Prostate gland (tissue), 2 donors: Measurements from ENCODE around the gene PDE4D. TPM values are rescaled to one million over a fixed set of nuclear protein-coding genes. Genes with fewer than 3 reads are reported as not detected.

Source experiments
- DNase-seq: peaks from one replicate; pipeline ENCODE4 v3.0.0-alpha.2; 2019; ENCODE audit warnings: low spot score
- H3K27ac ChIP-seq, 2 donors: fragments of 200-600 bp; sonication (generic); 2 replicates each; pipeline ENCODE4 v1.5.1; 2017 to 2019
- H3K27me3 ChIP-seq: fragments of 200-600 bp; sonication (generic); replicated peaks from 2 replicates; pipeline ENCODE4 v1.5.1; 2019; ENCODE audit not compliant: insufficient read depth
- H3K36me3 ChIP-seq, 2 donors: fragments of 200-600 bp; sonication (generic); 1 replicate in 1 of 2; 2 replicates in 1 of 2; pipeline versions ENCODE4 v1.5.1 to v1.8.1; 2017 to 2019
- H3K4me1 ChIP-seq: fragments of 200-600 bp; sonication (generic); replicated peaks from 2 replicates; pipeline ENCODE4 v1.5.1; 2019
- H3K4me3 ChIP-seq, 2 donors: fragments of 200-600 bp; sonication (generic); 2 replicates each; pipeline ENCODE4 v1.5.1; 2017 to 2019
- H3K9me3 ChIP-seq: fragments of 200-600 bp; sonication (generic); 2 replicates; pipeline ENCODE4 v1.5.1; 2017
- POLR2A ChIP-seq: fragments of 450-650 bp; IDR thresholded peaks from one replicate; pipeline ENCODE4 v1.6.1; 2016; ENCODE audit warnings: antibody characterized with exemption, mild to moderate bottlenecking
- POLR2AphosphoS5 ChIP-seq: sonication (generic); formaldehyde crosslinking; IDR thresholded peaks from one replicate; pipeline ENCODE4 v1.6.1; 2017; ENCODE audit warnings: antibody characterized with exemption
- WGBS: methylation state at CpG from one replicate; pipeline ENCODE4 v1.1.5; 2018; 5-methylcytosine and 5-hydroxymethylcytosine counted together
- intact Hi-C: fragments of 100-400 bp; cut with DNase I; formaldehyde crosslinking; loops from one replicate; pipeline ENCODE4 v1.14.2; 2022
- total RNA-seq, 2 donors: library from RNA; depleted of rRNA; stranded (reverse); fragments of >200 nt; gene quantifications; one replicate each; pipeline ENCODE4 v1.1.0, GENCODE V29; 2016
- TF ChIP-seq, protein P1 (sequence below), 4 experiments: fragments of 200-600 bp in 2 of 4; fragments of 450-650 bp in 2 of 4; sonication (generic) in 2 of 4; IDR thresholded peaks; 1 replicate in 3 of 4; 2 replicates in 1 of 4; pipeline ENCODE4 v1.5.1; 2016 to 2019; ENCODE audit warnings: antibody characterized with exemption in 4 of 4, mild to moderate bottlenecking in 2 of 4, moderate library complexity in 2 of 4

Gene PDE4D
- total RNA-seq, 2 donors from 2014 or later, result 64.2 to 75.6 TPM

DNA sequence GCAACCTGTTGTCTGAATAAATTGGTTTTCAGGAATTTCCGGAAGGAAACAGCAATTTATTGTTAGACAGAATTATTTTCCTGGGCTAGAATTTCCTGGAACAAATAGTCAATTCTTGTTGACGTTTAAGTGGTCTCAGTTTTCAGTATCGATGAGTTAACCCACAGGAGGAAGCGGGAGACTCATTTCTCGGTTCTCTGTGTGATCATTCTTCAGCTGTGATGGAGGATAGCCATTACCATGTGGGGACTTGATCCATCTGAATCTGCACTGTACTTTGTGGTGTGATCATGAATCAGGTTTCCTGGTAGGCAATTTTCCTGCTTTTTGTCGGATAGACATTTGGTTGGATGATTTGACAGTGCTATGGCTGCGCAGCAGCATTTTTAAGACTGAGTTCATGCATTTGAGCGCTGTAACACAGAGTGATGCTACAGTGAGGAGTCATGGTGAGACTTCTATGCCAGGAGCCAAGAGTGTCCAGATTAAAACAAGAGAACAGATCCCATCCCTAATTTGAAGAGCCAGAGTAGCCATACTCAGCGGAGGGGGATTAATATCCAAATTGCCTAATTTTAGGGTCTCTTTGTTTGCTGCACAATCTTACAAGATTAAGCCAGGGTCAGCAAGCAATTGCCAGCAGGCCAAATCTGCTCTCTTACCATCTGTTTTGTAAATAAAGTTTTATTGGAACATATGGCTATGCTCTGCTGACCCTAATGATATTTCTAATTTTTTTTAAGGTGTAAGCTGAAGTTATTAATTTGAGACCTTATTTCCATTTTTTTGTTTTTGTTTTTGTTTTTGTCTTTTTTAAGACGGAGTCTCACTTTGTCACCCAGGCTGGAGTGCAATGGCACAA is 954.7 kb downstream of the PDE4D start:
- H3K9me3 ChIP-seq, result no peaks in the 10 kb centered on the region
- 90% methylated on average over 10 of the region's 10 CpGs for WGBS
- no peaks in the 10 kb centered on the region for H3K36me3 ChIP-seq
- TF ChIP-seq POLR2A (no peak), POLR2AphosphoS5 (no peak)
- TF ChIP-seq, protein P1, sequence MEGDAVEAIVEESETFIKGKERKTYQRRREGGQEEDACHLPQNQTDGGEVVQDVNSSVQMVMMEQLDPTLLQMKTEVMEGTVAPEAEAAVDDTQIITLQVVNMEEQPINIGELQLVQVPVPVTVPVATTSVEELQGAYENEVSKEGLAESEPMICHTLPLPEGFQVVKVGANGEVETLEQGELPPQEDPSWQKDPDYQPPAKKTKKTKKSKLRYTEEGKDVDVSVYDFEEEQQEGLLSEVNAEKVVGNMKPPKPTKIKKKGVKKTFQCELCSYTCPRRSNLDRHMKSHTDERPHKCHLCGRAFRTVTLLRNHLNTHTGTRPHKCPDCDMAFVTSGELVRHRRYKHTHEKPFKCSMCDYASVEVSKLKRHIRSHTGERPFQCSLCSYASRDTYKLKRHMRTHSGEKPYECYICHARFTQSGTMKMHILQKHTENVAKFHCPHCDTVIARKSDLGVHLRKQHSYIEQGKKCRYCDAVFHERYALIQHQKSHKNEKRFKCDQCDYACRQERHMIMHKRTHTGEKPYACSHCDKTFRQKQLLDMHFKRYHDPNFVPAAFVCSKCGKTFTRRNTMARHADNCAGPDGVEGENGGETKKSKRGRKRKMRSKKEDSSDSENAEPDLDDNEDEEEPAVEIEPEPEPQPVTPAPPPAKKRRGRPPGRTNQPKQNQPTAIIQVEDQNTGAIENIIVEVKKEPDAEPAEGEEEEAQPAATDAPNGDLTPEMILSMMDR (IDR thresholded peaks at IDR 0.05), result no peak
- intact Hi-C loops, result no loop called here
- H3K27ac ChIP-seq, result no peak overlapping the region
- no peaks in the 10 kb centered on the region for H3K4me1 ChIP-seq
- no peak overlapping the region for H3K4me3 ChIP-seq
- H3K27me3 ChIP-seq, result no peaks in the 10 kb centered on the region
- no peak for DNase-seq

DNA sequence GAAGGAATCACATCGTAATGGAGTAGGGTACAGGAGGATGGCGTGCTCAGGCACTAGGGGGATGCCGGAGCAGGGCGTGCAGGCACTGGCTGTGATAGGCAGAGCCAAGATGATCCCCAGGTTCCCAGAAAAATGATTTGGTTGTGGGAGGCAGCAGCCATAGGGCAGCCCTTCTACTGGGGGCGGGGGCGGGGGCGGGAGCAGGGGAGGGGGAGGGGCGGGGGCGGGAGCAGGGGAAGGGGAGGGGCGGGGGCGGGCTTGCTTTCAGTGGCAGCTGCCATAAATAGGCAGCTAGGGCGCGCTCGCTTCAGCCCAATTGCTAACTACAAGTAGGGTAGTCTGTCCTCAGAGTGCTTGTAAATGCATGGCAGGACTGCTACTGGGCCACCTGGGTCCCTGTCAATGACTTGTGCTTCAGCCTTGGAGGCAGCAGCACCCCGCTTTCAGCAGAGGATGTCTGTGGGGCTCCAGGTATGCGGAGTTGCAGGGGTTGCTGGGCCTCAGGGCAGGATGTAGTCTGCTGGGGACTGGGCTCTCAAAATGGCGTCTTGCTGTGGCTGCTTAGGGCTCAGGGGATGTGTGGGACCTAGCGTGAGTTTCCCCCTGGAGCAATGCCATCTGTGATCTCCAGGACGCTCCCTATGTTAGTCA is 956.4 kb downstream of the PDE4D start:
- H3K4me3 ChIP-seq, result no peak overlapping the region
- intact Hi-C loops, result no loop called here
- no peak overlapping the region for H3K27ac ChIP-seq
- no peaks in the 10 kb centered on the region for H3K9me3 ChIP-seq
- WGBS, result 97% methylated on average over 9 of the region's 19 CpGs
- no peaks in the 10 kb centered on the region for H3K36me3 ChIP-seq
- no peaks in the 10 kb centered on the region for H3K27me3 ChIP-seq
- TF ChIP-seq POLR2A (no peak), POLR2AphosphoS5 (no peak)
- TF ChIP-seq, protein P1 (IDR thresholded peaks at IDR 0.05), result no peak
- DNase-seq, result no peak
- no peaks in the 10 kb centered on the region for H3K4me1 ChIP-seq

DNA sequence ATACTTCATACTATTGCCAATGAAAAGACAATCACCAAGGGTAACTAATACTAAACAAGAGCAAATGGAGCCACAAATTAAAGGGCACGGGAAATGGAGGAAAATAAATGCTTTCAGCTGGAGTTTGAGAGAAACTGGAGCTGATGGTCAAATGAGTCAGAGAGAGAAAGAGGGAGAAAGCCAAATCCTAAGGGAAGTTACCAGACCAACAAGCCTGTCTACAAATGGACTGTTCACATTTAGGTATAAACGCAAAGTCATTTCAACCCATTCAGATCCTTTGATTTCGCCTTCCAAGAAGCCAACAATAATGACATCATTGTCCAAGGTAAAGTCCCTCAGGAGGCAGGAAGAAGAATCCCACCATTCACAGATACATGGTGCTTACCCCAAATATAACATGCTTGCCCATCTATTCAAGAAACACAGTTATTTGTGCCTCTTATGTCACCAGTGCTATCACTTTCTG is 958.9 kb downstream of the PDE4D start:
- no peaks in the 10 kb centered on the region for H3K36me3 ChIP-seq
- intact Hi-C loops, result no loop called here
- H3K27ac ChIP-seq, result no peak overlapping the region
- H3K27me3 ChIP-seq, result no peaks in the 10 kb centered on the region
- WGBS, result 43% methylated on average over 3 of the region's 3 CpGs
- no peak for DNase-seq
- no peak for TF ChIP-seq POLR2AphosphoS5
- no peak for TF ChIP-seq POLR2A
- TF ChIP-seq, protein P1 (IDR thresholded peaks at IDR 0.05), result no peak
- H3K4me1 ChIP-seq, result no peaks in the 10 kb centered on the region
- H3K9me3 ChIP-seq, result no peaks in the 10 kb centered on the region
- no peak overlapping the region for H3K4me3 ChIP-seq

GRCh38 chr5:58933891-58934628 is 959.5 kb downstream of the PDE4D start:
- Histone ChIP-seq H3K9me3 (no peaks in the 10 kb centered on the region), H3K27ac (no peak overlapping the region), H3K4me1 (no peaks in the 10 kb centered on the region), H3K36me3 (no peaks in the 10 kb centered on the region), H3K27me3 (no peaks in the 10 kb centered on the region), H3K4me3 (no peak overlapping the region)
- no peak for DNase-seq
- 40% methylated on average over 6 of the region's 6 CpGs for WGBS
- intact Hi-C loops, result no loop called here
- TF ChIP-seq POLR2A, result no peak
- TF ChIP-seq, protein P1 (IDR thresholded peaks at IDR 0.05), result no peak
